Measurements from ENCODE around the gene KRTAP5-10.
"Not testable (repeated sequence)": the region's sequence is repeated elsewhere in the genome, so short reads cannot be mapped to it uniquely, and the experiment has no call there.

The KRTAP5-10 gene

DNA sequence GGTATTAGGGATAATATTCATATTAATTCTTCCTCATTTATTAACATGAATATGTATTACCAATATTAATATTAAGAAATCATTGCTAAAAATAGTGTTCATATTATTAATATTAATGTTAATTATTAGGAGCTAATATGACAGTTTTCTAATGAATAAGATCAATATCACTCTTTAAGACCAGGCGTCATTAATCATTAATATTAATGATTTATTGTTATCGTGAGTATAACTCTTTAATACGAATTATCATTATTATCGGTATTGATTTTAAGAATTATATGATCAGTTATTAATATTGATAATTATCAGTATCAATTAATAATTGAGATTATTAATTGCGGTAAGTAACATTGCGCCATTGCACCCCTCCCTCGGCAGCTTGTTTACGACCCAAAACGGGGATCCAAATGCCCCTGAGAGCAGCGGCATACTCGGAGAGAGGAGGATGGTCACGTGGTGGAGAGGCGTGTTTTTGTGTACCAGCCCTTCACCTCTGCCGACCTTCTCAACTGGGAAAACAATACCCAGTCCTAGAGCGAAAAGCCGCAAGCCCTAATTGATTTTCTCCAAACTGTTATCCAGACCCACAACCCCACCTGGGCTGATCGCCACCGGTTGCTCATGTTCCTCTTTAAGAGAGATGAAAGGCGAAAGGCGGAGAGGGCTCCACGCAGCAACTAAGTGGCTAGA, 46.0 kb downstream of the KRTAP5-10 start:
- DNase-seq (ENCODE audit: low read depth) = not testable (repeated sequence)

GRCh38 chr11:71613931-71614330, 48.6 kb downstream of the KRTAP5-10 start:
- DNase-seq (ENCODE audit: low read depth) = not testable (repeated sequence)

DNA sequence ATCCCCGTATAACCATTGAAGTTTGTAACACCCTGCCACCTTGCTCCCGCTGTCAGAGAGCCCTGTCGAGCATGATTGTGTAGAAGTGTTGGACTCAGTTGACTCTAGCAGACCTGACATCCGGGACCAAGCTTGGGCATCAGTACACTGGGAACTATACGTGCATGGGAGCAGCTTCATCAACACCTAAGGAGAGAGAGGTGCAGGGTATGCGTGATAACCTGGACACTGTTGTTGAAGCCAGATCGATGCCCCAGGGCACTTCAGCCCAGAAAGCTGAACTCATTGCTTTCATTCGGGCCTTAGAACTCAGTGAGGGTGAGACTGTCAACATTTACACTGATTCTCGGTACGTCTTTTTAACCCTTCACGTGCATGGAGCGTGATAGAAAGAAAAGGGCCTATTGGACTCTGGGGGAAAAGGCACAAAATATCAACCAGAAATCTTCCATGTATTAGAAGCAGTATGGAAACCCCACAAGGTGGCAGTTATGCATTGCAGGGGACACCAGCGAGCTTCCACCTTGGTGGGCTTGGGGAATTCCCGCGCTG, 49.1 kb downstream of the KRTAP5-10 start:
- not testable (repeated sequence) for DNase-seq (ENCODE audit: low read depth)

- DNase-seq (ENCODE audit: low read depth) = not testable (repeated sequence)
Measured at GRCh38 chr11:71615003-71615402, 49.6 kb downstream of the KRTAP5-10 start.
